ENCODE results near the gene DYNLT1.

DNA sequence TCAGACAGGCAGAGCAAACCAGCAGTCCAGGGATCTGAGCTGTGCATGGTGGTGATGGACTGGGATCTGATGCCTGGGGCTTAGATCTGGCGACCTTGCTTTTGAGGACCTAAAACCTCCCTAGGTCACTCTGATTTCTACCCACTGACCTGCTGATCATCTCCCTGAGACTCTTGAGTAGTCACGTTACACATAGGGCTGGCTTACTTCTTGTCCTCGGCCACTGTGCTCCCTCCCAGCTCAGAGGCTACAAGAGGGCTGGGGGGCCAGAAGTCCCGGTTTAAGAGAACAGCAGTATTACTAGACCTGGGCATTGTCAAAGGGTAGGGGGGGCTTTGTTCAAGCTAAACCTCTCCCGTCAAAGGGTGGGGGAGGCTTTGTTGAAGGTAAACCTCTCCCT lies 5.5 kb downstream of the DYNLT1 start:
- no peak for TF ChIP-seq CTCF (IDR thresholded peaks at IDR 0.05)
- no peak for TF ChIP-seq POLR2A (IDR thresholded peaks at IDR 0.05)

All from testis (tissue), 2 donors.